Right lobe of liver (tissue), 4 donors: Measurements from ENCODE around the gene LTO1.

Experiments used
- POLR2A ChIP-seq: fragments of 450-650 bp; IDR thresholded peaks from one replicate; pipeline ENCODE4 v1.6.1; 2017; ENCODE audit warnings: antibody characterized with exemption, mild to moderate bottlenecking
- TF ChIP-seq, protein P1 (sequence below), 4 donors: fragments of 200-600 bp in 3 of 4; fragments of 450-650 bp in 1 of 4; IDR thresholded peaks; one replicate each; pipeline versions ENCODE4 v1.5.1 to v1.8.0; 2016 to 2022; ENCODE audit warnings: antibody characterized with exemption in 4 of 4, mild to moderate bottlenecking in 2 of 4
- donor health status: DM: no; HTN: no; CAD: no.
- donor health status: DM: no; HTN: no; CAD: no.
- donor health status: DM: no; HTN: yes; CAD: no.

DNA sequence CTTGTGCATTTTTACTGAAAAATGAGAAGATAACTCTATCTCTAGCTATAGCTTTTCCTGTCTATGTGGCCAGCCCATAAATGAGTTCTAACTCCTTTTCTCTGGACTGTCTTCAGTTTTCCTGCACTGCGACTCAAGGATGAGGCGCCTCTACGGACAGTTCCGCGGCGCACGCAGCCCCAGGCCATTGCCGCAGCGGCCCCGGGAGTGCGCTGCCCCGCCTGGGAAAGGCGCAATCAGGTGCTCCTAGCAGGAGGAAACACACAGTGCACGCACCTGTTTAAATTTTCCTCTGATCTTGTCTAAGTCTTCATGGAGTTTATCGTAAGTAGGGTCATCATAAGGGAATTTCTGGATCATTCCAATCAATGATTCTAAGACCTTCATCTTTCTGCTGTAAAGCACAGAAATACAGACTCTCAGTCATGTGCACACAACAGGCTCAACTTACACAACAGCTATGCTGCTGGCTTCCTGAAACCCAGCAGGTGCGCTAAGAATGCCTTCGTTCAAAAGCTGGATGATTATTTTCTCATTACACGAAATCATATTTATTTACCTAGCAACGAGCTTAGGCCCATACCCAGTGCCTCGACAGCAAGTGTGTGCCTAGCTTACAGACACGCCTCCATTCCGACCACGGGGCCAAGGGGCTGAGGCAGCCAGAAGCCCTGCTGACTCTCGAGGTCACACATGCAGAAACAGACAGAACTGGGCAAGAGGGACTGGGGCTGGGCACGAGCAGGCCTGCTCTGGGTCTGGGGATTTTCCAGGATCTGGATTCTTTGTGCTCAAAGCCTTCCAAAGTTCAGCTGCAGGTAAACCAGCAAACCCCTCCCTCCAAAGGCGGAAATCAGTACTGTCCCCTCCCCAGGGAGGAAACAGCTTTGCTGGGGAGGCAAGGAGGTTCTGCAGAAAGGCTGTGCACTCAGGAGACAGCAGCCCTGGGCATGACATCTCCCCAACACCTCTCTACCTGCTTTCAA, 7.2 kb downstream of the LTO1 start:
- TF ChIP-seq, protein P1, sequence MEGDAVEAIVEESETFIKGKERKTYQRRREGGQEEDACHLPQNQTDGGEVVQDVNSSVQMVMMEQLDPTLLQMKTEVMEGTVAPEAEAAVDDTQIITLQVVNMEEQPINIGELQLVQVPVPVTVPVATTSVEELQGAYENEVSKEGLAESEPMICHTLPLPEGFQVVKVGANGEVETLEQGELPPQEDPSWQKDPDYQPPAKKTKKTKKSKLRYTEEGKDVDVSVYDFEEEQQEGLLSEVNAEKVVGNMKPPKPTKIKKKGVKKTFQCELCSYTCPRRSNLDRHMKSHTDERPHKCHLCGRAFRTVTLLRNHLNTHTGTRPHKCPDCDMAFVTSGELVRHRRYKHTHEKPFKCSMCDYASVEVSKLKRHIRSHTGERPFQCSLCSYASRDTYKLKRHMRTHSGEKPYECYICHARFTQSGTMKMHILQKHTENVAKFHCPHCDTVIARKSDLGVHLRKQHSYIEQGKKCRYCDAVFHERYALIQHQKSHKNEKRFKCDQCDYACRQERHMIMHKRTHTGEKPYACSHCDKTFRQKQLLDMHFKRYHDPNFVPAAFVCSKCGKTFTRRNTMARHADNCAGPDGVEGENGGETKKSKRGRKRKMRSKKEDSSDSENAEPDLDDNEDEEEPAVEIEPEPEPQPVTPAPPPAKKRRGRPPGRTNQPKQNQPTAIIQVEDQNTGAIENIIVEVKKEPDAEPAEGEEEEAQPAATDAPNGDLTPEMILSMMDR (IDR thresholded peaks at IDR 0.05): no peak
- no peak for TF ChIP-seq POLR2A
